SK-N-SH (cell line): Measurements from ENCODE around the gene LDLR. TPM values are rescaled to one million over a fixed set of nuclear protein-coding genes. Genes with fewer than 3 reads are reported as not detected.

Experiments used
- CTCF ChIA-PET: fragments of 300-600, 350-600 bp; formaldehyde crosslinking; extraction: SDS; loops from one replicate; lab custom pipeline; 2021; lab: Yijun Ruan, JAX
- POLR2A ChIA-PET: fragments of 350-600 bp; sonication (Branson Sonifier 250); formaldehyde crosslinking; extraction: SDS; loops from one replicate; lab custom pipeline; 2020; ENCODE audit warnings: antibody characterized with exemption, inconsistent platforms; lab: Yijun Ruan, JAX
- DNase-seq: peaks from one replicate; pipeline ENCODE4 v3.0.0; 2012
- H2AFZ ChIP-seq: fragments of 200-600 bp; sonication (generic); 2 replicates; pipeline ENCODE4 v1.8.1; 2016; ENCODE audit warnings: antibody characterized with exemption, mild to moderate bottlenecking, low read depth
- H3F3A ChIP-seq: fragments of 200-600 bp; sonication (generic); replicated peaks from 2 replicates; pipeline ENCODE3; 2016; ENCODE audit warnings: antibody characterized with exemption, mild to moderate bottlenecking; ENCODE audit not compliant: insufficient read depth
- H3K27ac ChIP-seq, 2 experiments: fragments of 200-500 bp in 1 of 2; fragments of 200-600 bp in 1 of 2; sonication (Bioruptor generic) in 1 of 2; sonication (generic), shearing (Covaris generic) in 1 of 2; 2 replicates each; pipeline versions ENCODE4 v1.5.1 to v1.6.1; 2014 to 2016; ENCODE audit warnings: low read depth in 2 of 2, inconsistent platforms in 1 of 2, low read length in 1 of 2, mild to moderate bottlenecking in 1 of 2, mixed read lengths in 1 of 2
- H3K27me3 ChIP-seq: fragments of 200-600 bp; sonication (generic), shearing (Covaris generic); 2 replicates; pipeline ENCODE4 v1.6.1; 2016; ENCODE audit warnings: mixed run types; ENCODE audit not compliant: insufficient read depth
- H3K36me3 ChIP-seq, 2 experiments: fragments of 200-500 bp in 1 of 2; fragments of 200-600 bp in 1 of 2; sonication (Bioruptor generic) in 1 of 2; sonication (generic) in 1 of 2; replicated peaks in 1 of 2; 2 replicates each; pipeline versions ENCODE3 to v1.5.1; 2014 to 2016; ENCODE audit warnings: low read length in 1 of 2, mild to moderate bottlenecking in 1 of 2; ENCODE audit not compliant: insufficient read depth in 2 of 2, control insufficient read depth in 1 of 2
- H3K4me1 ChIP-seq, 2 experiments: fragments of 200-500 bp in 1 of 2; fragments of 200-600 bp in 1 of 2; sonication (Bioruptor generic) in 1 of 2; sonication (generic), shearing (Covaris generic) in 1 of 2; 2 replicates each; pipeline versions ENCODE4 v1.5.1 to v1.6.1; 2014 to 2016; ENCODE audit warnings: low read depth in 1 of 2, low read length in 1 of 2, mixed run types in 1 of 2; ENCODE audit not compliant: insufficient read depth in 2 of 2, control insufficient read depth in 1 of 2
- H3K4me2 ChIP-seq: fragments of 200-600 bp; sonication (generic), shearing (Covaris generic); 2 replicates; pipeline ENCODE4 v1.6.1; 2017; ENCODE audit warnings: mixed run types
- H3K4me3 ChIP-seq, 2 experiments: fragments of 200-500 bp in 1 of 2; fragments of 200-600 bp in 1 of 2; sonication (Bioruptor generic) in 1 of 2; sonication (generic), shearing (Covaris generic) in 1 of 2; 2 replicates each; pipeline versions ENCODE4 v1.5.1 to v1.8.1; 2014 to 2016; ENCODE audit warnings: low read depth in 2 of 2, inconsistent platforms in 1 of 2, low read length in 1 of 2, mild to moderate bottlenecking in 1 of 2, mixed read lengths in 1 of 2, moderate library complexity in 1 of 2
- H3K79me2 ChIP-seq: fragments of 200-600 bp; sonication (generic); 2 replicates; pipeline ENCODE4 v1.8.1; 2017; ENCODE audit warnings: mild to moderate bottlenecking; ENCODE audit not compliant: insufficient read depth
- H3K9ac ChIP-seq: fragments of 200-600 bp; sonication (generic); 2 replicates; pipeline ENCODE4 v1.6.1; 2017; ENCODE audit warnings: mixed run types
- H3K9me2 ChIP-seq: fragments of 200-600 bp; sonication (generic); 2 replicates; pipeline ENCODE4 v1.6.1; 2017; ENCODE audit warnings: mixed run types
- H3K9me3 ChIP-seq: fragments of 200-600 bp; sonication (generic); 2 replicates; pipeline ENCODE4 v1.6.1; 2017; ENCODE audit warnings: mixed run types, mild to moderate bottlenecking, moderate library complexity
- H4K20me1 ChIP-seq: fragments of 200-600 bp; sonication (generic); 2 replicates; pipeline ENCODE4 v1.6.1; 2017; ENCODE audit warnings: mild to moderate bottlenecking, mixed run types; ENCODE audit not compliant: insufficient read depth
- CHD2 ChIP-seq: fragments of 150-350 bp; IDR thresholded peaks from 2 replicates; pipeline ENCODE4 v1.6.1; 2018; ENCODE audit warnings: low read length; ENCODE audit not compliant: partially characterized antibody
- EP300 ChIP-seq, 2 experiments: IDR thresholded peaks; 2 replicates each; pipeline versions ENCODE4 v1.4.0 to v1.6.1; 2012; ENCODE audit warnings: borderline replicate concordance in 1 of 2, low read depth in 1 of 2, low read length in 1 of 2
- GABPA ChIP-seq: IDR thresholded peaks from 2 replicates; pipeline ENCODE4 v1.4.0; 2012; ENCODE audit warnings: low read depth, mild to moderate bottlenecking
- NFIC ChIP-seq: IDR thresholded peaks from 2 replicates; pipeline ENCODE4 v1.4.0; 2012; ENCODE audit warnings: borderline replicate concordance
- NRF1 ChIP-seq: IDR thresholded peaks from 2 replicates; pipeline ENCODE4 v1.6.1; 2012; ENCODE audit warnings: low read depth, mild to moderate bottlenecking, low read length
- POLR2AphosphoS5 ChIP-seq: IDR thresholded peaks from 2 replicates; pipeline ENCODE4 v1.6.1; 2012; ENCODE audit warnings: low read depth, low read length
- RCOR1 ChIP-seq: fragments of 150-350 bp; IDR thresholded peaks from 2 replicates; pipeline ENCODE4 v1.6.1; 2017; ENCODE audit warnings: antibody characterized with exemption, low read length
- REST ChIP-seq: IDR thresholded peaks from 2 replicates; pipeline ENCODE4 v1.6.1; 2012; ENCODE audit warnings: mild to moderate bottlenecking, low read depth, low read length, moderate library complexity
- RFX5 ChIP-seq: IDR thresholded peaks from 2 replicates; pipeline ENCODE4 v1.6.1; 2012; ENCODE audit warnings: mild to moderate bottlenecking, improper control_type of control experiment, low read length
- ZBTB33 ChIP-seq: IDR thresholded peaks from 2 replicates; pipeline ENCODE4 v1.4.0; 2012; ENCODE audit warnings: low read depth, borderline replicate concordance
- WGBS: methylation state at CpG from one replicate; pipeline ENCODE4 v1.1.6; 2017; ENCODE audit warnings: low lambda C conversion rate; 5-methylcytosine and 5-hydroxymethylcytosine counted together
- polyA plus RNA-seq, 3 experiments: library from polyadenylated mRNA; depleted of rRNA; stranded (reverse); fragments of >200 nt; gene quantifications; 2 replicates each; pipeline ENCODE4 v1.2.3, GENCODE V29; 2012

Gene LDLR
- polyA plus RNA-seq, 1 of the 3 experiments (the other 2 are of a cell fraction): 25.1 TPM

- TF ChIP-seq REST (no peak), POLR2AphosphoS5 (no peak), RCOR1 (no peak)
Observed at GRCh38 chr19:11041194-11041593, 48.1 kb upstream of the LDLR start (continued).

- H2AFZ ChIP-seq: no peak overlapping the region
- H3K4me3 ChIP-seq: no peak overlapping the region
- ChIA-PET CTCF (no interaction called here), POLR2A (no interaction called here)
- TF ChIP-seq CHD2 (no peak), RFX5 (no peak), EP300 (IDR thresholded peaks at IDR 0.05; ENCODE audit: borderline replicate concordance in 1 of 2, low read depth in 1 of 2, low read length in 1 of 2) (no peak), ZBTB33 (no peak), NFIC (no peak)
- WGBS: 95% methylated on average over 13 of the region's 13 CpGs
- H3K9me3 ChIP-seq: no peaks in the 10 kb centered on the region
- no peak overlapping the region for H3K27ac ChIP-seq
- no peaks in the 10 kb centered on the region for H3F3A ChIP-seq
- H4K20me1 ChIP-seq: no peaks in the 10 kb centered on the region
- H3K27me3 ChIP-seq: no peaks in the 10 kb centered on the region
- no peak overlapping the region for H3K9ac ChIP-seq
- H3K36me3 ChIP-seq: peaks cover 31 to 40% of the 10 kb centered on the region in 2 experiments
- no peaks in the 10 kb centered on the region for H3K4me1 ChIP-seq
- no peak overlapping the region for H3K4me2 ChIP-seq
- no peak for DNase-seq
- peaks cover 13% of the 10 kb centered on the region for H3K79me2 ChIP-seq
- H3K9me2 ChIP-seq: no peaks in the 10 kb centered on the region
Observed at GRCh38 chr19:11041966-11042627, 47.2 kb upstream of the LDLR start.

GRCh38 chr19:11044431-11044830 is 44.8 kb upstream of the LDLR start:
- no peak overlapping the region for H3K9ac ChIP-seq
- no peak for TF ChIP-seq REST
- TF ChIP-seq NRF1: no peak
- TF ChIP-seq GABPA: no peak
- H3K27ac ChIP-seq: no peak overlapping the region
- CTCF ChIA-PET: interaction anchor here (0.9 to 1.8 kb wide), 2 partner anchors 8 to 102 kb away, joined by 3 to 6 read pairs; no protein-coding TSS in a partner anchor
- no peaks in the 10 kb centered on the region for H3K4me1 ChIP-seq
- no peak overlapping the region for H3K4me3 ChIP-seq
- H2AFZ ChIP-seq: no peak overlapping the region
- no peaks in the 10 kb centered on the region for H3K27me3 ChIP-seq
- no peak overlapping the region for H3K4me2 ChIP-seq
- H4K20me1 ChIP-seq: no peaks in the 10 kb centered on the region
- H3K36me3 ChIP-seq: peaks cover 27 to 29% of the 10 kb centered on the region in 2 experiments
- H3K9me2 ChIP-seq: no peaks in the 10 kb centered on the region
- H3K9me3 ChIP-seq: no peaks in the 10 kb centered on the region
- peaks cover 7% of the 10 kb centered on the region; the same call in 1 of the 2 replicates for H3K79me2 ChIP-seq
- 96% methylated on average over 9 of the region's 10 CpGs for WGBS
- H3F3A ChIP-seq: no peaks in the 10 kb centered on the region
- POLR2A ChIA-PET: no interaction called here
- DNase-seq: no peak
